NCI-H2227 treated with DMSO at 0.1 percent for 48 hours (cell line): ENCODE data around the gene SCN9A.
"Not testable (repeated sequence)": the region's sequence is repeated elsewhere in the genome, so short reads cannot be mapped to it uniquely, and the experiment has no call there.

Experiments used
- DNase-seq: peaks from one replicate; lab custom pipeline; 2025; lab: John Stamatoyannopoulos, UW

Gene SCN9A

DNA sequence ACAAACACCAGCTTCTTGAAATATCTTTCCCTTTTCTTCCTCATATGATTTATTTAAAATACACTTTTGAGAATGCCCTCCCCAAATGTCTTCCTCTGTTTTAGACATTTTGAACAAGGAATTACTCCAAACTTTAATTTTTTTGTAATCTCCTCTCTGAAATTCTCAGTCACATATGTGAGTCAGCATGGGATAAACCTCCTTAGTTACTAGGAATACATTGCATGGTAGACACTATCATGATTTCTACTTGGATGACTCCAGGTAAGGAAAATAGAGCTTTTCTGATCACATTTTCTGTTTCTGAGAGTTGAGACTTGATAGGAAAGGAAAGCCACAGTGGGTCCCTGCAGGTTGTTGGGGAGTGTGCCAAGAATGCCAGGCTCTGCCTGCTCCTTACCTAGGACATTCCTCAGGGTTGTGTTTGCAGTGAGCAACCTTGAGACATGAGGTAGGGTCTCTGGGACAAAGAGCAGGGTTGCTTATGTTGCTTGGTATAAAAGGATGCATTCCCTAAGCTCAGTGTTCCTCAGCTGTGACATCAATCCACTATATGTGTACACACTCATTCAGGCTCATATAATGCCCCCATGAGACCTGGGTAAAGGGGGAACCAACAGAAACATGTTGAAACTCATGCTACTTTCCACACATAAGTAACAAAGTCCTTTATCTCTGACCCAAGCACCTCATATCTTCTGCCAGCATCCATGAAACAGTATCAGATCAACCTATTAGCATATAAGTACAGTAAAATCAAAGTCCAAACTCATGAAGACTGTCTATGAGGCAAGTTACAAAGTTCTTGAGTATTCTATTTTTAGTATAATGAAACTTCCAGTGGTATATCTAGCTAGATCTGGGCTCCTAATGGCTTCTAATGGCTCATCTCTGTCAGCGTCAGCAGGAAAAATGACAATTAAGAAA lies 135.1 kb downstream of the SCN9A start:
- DNase-seq, result no peak

- DNase-seq, result no peak
These were observed 136.2 kb downstream of the SCN9A start for GRCh38 chr2:166239548-166239947.

- no peak for DNase-seq
These were observed 137.6 kb downstream of the SCN9A start for GRCh38 chr2:166238176-166238575.

GRCh38 chr2:166234112-166234846 lies 141.5 kb downstream of the SCN9A start:
- no peak for DNase-seq

GRCh38 chr2:166233244-166233643 lies 142.5 kb downstream of the SCN9A start:
- no peak for DNase-seq

DNA sequence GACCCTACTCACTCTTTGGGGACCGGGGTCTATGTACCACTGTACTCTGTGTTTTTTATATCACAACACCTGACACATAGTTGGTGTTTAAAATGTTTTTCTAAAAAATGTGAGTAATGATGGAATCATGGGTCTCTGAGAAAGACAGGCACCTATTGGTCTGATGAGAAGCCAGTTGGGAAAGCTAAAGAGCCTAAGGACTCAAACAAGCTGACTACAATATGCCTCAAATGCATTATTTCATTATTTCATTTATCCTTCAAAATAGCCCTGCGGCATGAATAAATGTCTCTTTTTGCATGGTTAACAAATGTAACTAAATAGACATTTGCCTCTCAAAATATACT lies 145.0 kb downstream of the SCN9A start:
- no peak for DNase-seq

DNA sequence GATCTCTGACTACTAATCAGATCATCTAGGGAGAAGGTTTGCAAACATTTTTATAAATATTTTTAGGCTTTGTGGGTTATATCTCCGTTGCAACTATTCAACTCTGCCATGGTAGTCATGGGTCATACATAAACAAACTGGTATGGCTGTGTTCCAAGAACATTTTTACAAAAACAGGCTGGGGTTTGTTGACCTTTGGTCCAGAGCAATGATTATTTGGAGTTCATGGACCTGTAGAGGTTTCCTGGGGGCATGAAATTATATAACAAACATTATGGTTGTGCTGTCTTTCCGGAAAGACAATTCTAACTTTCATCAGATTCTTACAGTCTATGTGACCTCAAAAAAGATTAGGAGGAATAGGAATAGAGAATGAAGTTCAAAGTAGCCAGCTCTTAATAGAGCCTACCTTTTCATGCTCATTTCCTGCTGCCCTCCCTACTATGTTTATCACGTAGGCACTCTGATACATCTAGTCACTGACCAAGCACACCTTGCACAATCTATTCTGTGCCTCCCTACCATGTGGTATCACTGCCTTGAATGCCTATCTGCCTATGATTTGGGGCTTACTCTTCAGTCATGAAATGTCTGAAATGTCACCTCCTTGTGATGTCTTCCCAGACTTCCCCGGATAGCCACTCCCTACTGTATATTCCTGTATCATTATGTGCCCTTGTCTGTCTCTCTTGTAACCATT lies 145.6 kb downstream of the SCN9A start:
- DNase-seq, result no peak

GRCh38 chr2:166229678-166230023 lies 146.1 kb downstream of the SCN9A start:
- DNase-seq, result no peak

GRCh38 chr2:166224197-166224596 lies 151.5 kb downstream of the SCN9A start:
- DNase-seq, result no peak

- no peak for DNase-seq
These were observed 152.4 kb downstream of the SCN9A start for GRCh38 chr2:166223298-166223697.

DNA sequence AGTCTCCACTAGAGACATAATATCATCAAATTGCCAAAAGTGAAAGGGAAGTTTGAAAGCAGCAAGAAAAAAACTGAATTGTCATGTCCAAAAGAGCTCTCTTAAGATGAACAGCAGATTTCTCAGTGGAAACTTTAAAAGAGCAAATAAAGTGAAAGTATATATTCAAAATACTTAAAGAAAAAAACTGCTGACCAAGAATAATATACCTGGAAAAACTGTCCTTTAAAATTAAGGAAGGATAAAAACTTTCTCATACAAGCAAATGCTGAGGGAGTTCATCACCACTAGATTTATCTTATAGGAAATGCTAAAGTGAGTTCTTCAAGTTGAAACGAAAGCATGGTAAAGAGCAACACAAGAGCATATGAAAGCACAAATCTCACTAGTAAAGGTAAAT lies 164.7 kb downstream of the SCN9A start:
- DNase-seq, result no peak

DNA sequence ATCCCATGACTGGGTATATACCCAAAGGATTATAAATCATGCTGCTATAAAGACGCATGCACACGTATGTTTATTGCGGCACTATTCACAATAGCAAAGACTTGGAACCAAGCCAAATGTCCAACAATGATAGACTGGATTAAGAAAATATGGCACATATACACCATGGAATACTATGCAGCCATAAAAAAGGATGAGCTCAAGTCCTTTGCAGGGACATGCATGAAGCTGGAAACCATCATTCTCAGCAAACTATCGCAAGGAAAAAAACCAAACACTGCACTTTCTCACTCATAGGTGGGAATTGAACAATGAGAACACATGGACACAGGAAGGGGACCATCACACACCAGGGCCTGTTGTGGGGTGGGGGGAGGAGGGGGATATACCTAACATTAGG lies 165.8 kb downstream of the SCN9A start:
- DNase-seq, result not testable (repeated sequence)

- DNase-seq, result not testable (repeated sequence)
These were observed 166.4 kb downstream of the SCN9A start for GRCh38 chr2:166209367-166209766.

DNA sequence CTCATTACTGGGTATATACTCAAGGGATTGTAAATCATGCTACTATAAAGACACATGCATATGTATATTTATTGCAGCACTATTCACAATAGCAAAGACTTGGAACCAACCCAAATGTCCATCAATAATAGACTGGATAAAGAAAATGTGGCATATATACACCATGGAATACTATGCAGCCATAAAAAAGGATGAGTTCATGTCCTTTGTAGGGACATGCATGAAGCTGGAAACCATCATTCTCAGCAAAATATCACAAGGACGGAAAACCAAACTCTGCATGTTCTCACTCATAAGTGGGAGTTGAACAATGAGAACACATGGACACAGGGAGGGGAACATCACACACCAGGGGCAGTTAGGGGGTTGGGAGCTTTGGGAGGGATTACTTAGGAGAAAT lies 169.6 kb downstream of the SCN9A start:
- not testable (repeated sequence) for DNase-seq

- no peak for DNase-seq
These were observed 173.0 kb downstream of the SCN9A start for GRCh38 chr2:166202778-166203177.

- DNase-seq, result no peak
These were observed 178.3 kb downstream of the SCN9A start for GRCh38 chr2:166197446-166197845.

DNA sequence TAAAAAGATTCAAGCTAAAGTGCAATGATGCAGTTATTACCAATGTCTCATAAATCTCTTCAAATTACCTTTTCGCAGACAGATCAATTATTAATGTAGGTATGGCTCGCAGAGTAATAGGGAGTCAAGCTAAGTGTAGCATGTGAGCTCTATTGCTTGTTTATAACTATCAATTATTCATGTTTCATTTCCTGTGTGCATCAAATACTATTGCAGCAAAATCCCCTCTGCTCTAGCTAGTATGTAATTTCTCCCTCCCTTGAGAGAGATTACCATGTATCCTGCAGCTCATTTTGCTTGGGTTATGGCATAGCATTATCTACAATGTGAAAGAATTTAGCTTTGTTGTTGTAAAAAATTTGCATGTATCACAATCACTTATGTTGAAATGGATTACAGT lies 182.3 kb downstream of the SCN9A start:
- no peak for DNase-seq

GRCh38 chr2:166188084-166188483 lies 187.7 kb downstream of the SCN9A start:
- DNase-seq, result no peak

- peak; percentile 45 for DNase-seq
These were observed 191.0 kb downstream of the SCN9A start for GRCh38 chr2:166184789-166185188.

DNA sequence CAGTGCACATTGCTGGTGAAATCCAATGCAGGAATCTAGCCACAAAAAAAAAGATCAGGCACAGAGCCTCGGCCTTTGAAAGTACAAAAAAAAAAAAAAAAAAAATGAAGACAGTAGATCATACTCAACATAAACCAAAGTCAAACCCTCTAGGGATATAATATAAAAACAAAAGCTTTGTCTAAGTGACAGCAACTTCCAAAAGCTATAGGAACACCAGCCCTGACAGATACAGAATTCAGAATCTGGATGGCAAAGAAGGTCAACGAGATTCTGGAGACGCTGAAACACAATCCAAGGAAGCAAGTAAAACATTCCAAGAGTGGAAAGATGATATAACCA lies 194.0 kb downstream of the SCN9A start:
- DNase-seq, result no peak

DNA sequence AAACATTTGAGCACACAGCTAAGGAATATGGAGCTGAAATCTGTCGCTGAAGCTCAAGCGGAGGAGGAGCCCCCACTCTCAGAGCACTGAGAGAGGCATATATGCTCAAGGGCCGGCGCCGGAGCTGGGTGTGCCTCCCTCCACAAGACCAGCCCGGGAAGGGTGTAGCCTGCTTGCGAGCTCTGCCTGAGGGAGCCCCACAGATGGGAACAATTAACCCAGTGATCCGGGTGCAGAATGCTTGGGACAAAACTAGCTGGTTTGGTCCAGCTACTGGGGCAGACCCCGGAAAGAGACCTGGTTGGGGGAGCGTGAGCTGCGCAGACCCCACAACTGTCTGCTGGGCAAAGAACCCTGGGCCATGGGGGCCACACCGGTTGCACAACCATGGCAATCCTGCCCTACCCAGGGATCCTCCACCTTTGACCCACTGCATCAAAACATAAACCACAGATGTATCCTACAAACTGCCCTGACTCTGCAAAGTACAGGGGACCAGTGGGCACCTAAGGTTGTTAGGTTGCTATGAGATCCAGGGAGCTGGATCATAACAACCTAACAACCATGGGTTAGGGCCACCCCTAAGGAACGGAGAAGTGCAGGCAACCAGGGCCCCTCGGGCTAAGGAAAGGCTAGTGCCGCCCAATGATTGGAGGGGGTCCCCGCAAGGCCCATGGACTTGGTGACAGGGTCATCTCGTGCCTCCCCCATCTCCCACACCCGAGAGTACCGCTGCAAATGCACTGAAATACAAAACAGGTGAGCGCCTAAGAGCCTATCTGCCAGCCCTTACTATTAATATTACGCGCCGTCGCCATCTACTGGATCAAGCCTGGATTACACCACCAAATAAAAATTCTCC lies 194.6 kb downstream of the SCN9A start:
- peak; percentile 90 for DNase-seq

GRCh38 chr2:166179201-166179600 lies 196.5 kb downstream of the SCN9A start:
- DNase-seq, result no peak
